Ovary (tissue), 9 donors: Measurements from ENCODE around the gene CHADL. TPM values are rescaled to one million over a fixed set of nuclear protein-coding genes. Genes with fewer than 3 reads are reported as not detected.

Experiments used
- DNase-seq, 5 donors: peaks; one replicate each; pipeline ENCODE4 v3.0.0-alpha.2; 2019 to 2020
- H3K27ac ChIP-seq, 2 donors: fragments of 200-600 bp; one replicate each; pipeline versions ENCODE4 v1.5.1 to v1.8.0; 2019 to 2022
- H3K27me3 ChIP-seq: fragments of 200-600 bp; one replicate; pipeline ENCODE4 v1.8.0; 2022
- H3K36me3 ChIP-seq: fragments of 200-600 bp; sonication (generic); one replicate; pipeline ENCODE4 v1.5.1; 2019
- H3K4me1 ChIP-seq: one replicate; pipeline ENCODE4 v1.8.1; 2013; ENCODE audit warnings: mild to moderate bottlenecking, moderate library complexity; ENCODE audit not compliant: insufficient read depth
- H3K4me3 ChIP-seq: fragments of 200-600 bp; sonication (generic); one replicate; pipeline ENCODE4 v1.5.1; 2017
- H3K9me3 ChIP-seq, 2 donors: fragments of 200-600 bp in 1 of 2; sonication (generic) in 1 of 2; one replicate each; pipeline versions ENCODE4 v1.5.1 to v1.8.1; 2013 to 2019; ENCODE audit warnings: mild to moderate bottlenecking in 1 of 2, moderate library complexity in 1 of 2
- EP300 ChIP-seq: sonication (generic); formaldehyde crosslinking; IDR thresholded peaks from one replicate; pipeline ENCODE4 v1.6.1; 2017; ENCODE audit warnings: antibody characterized with exemption
- POLR2A ChIP-seq: fragments of 450-650 bp; IDR thresholded peaks from one replicate; pipeline ENCODE4 v1.6.1; 2017; ENCODE audit warnings: antibody characterized with exemption, mild to moderate bottlenecking, moderate library complexity
- WGBS, 3 donors: extraction: QIAGEN DNeasy Blood & Tissue Kit in 1 of 3; methylation state at CpG; one replicate each; pipeline versions ENCODE4 v1.1.5 to v1.1.7; 2013 to 2017; 5-methylcytosine and 5-hydroxymethylcytosine counted together
- intact Hi-C, 4 donors: fragments of 100-400 bp; cut with DNase I; formaldehyde crosslinking; loops; one replicate each; pipeline versions ENCODE4 v1.11.0 to v1.15.1; 2022 to 2023
- polyA plus RNA-seq, 2 donors: library from polyadenylated mRNA; stranded (reverse); fragments of 200-250 nt in 1 of 2; fragments of 350-450 nt in 1 of 2; fragmentation: Illumina TruSeq in 1 of 2; extraction: RNeasy Lipid Tissue Mini Kit (QIAGEN cat#74804) in 1 of 2; gene quantifications; one replicate each; pipeline ENCODE4 v1.2.3, GENCODE V29; 2013 to 2014
- total RNA-seq, 7 donors: library from RNA; depleted of rRNA in 2 of 7; stranded (reverse); fragments of >200 nt in 2 of 7; fragmentation: NEBNext Ultra II Directional in 3 of 7; extraction: Animal tissue kit (Norgen Biotek cat#: 25700) in 3 of 7; gene quantifications; one replicate each; pipeline versions ENCODE4 v1.1.0 to v1.2.4, GENCODE V29; 2016 to 2023
- TF ChIP-seq, protein P1 (sequence below), 3 donors: fragments of 450-650 bp in 2 of 3; fragments of 200-600 bp in 1 of 3; IDR thresholded peaks; one replicate each; pipeline versions ENCODE4 v1.5.1 to v1.8.0; 2016 to 2022; ENCODE audit warnings: antibody characterized with exemption in 3 of 3, mild to moderate bottlenecking in 1 of 3
- donor health status: DM: no; HTN: no; CAD: no; lungs with moderate emphysema.
- donor health status: DM: no; HTN: no; CAD: no.
- donor health status: Bipolar disorder and iron deficiency.
- donor health status: DM: yes; HTN: yes; CAD: no.
- donor health status: DM: no; HTN: no; CAD: no.
- donor health status: DM: yes; HTN: yes; CAD: no.

The CHADL gene
- total and polyA plus RNA-seq, 9 donors, result 0.08 to 6.2 (median 2.6) TPM

DNA sequence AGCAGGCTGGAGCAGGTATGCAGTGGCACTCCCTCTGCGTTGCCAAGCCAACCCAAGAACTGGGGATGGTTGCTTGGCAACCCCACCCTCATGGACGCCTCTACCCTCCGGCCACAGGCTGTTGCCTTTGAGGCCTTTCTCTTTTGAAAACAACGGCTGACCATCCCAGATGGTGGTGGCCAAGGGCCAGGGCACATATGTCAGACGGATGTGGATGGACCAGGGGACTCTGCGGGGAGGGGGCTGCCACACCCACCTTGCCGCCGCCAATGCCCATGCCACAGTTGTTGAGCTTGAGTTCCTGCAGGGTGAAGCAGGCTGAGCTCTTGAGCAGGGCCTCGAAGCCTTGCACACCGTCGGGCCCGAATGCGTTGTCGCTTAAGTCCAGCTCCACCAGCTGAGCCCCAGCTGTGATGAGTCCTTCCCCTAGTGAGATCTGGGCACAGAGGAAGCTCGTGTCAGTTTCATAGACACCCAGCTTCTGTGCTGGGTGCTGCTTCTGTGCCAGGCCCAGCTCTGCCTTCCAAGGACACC, 23.7 kb upstream of the CHADL start:
- Histone ChIP-seq H3K27ac (no peak overlapping the region), H3K4me3 (no peak overlapping the region), H3K9me3 (no peaks in the 10 kb centered on the region), H3K27me3 (no peaks in the 10 kb centered on the region), H3K4me1 (no peaks in the 10 kb centered on the region), H3K36me3 (no peaks in the 10 kb centered on the region)
- no peak for DNase-seq
- TF ChIP-seq EP300 (no peak), POLR2A (no peak)
- TF ChIP-seq, protein P1, sequence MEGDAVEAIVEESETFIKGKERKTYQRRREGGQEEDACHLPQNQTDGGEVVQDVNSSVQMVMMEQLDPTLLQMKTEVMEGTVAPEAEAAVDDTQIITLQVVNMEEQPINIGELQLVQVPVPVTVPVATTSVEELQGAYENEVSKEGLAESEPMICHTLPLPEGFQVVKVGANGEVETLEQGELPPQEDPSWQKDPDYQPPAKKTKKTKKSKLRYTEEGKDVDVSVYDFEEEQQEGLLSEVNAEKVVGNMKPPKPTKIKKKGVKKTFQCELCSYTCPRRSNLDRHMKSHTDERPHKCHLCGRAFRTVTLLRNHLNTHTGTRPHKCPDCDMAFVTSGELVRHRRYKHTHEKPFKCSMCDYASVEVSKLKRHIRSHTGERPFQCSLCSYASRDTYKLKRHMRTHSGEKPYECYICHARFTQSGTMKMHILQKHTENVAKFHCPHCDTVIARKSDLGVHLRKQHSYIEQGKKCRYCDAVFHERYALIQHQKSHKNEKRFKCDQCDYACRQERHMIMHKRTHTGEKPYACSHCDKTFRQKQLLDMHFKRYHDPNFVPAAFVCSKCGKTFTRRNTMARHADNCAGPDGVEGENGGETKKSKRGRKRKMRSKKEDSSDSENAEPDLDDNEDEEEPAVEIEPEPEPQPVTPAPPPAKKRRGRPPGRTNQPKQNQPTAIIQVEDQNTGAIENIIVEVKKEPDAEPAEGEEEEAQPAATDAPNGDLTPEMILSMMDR (IDR thresholded peaks at IDR 0.05), result no peak
- intact Hi-C loops, result no loop called here
- WGBS, 3 donors, result 82 to 86% (median 83%) methylated on average over 12 to 15 of the region's 15 CpGs

- no peak overlapping the region for H3K27ac ChIP-seq
- no peaks in the 10 kb centered on the region for H3K36me3 ChIP-seq
- DNase-seq, result no peak
- no peaks in the 10 kb centered on the region for H3K4me1 ChIP-seq
- intact Hi-C loops, result no loop called here
- 84 to 97% (median 96%) methylated on average over 2 of the region's 2 CpGs for WGBS, 3 donors
- H3K9me3 ChIP-seq, result no peaks in the 10 kb centered on the region
- TF ChIP-seq, protein P1 (IDR thresholded peaks at IDR 0.05), result no peak
- TF ChIP-seq EP300, result no peak
- no peak for TF ChIP-seq POLR2A
- H3K4me3 ChIP-seq, result no peak overlapping the region
- no peaks in the 10 kb centered on the region for H3K27me3 ChIP-seq
Measured at GRCh38 chr22:41263704-41264103, 23.0 kb upstream of the CHADL start.

- Histone ChIP-seq H3K27ac (no peak overlapping the region), H3K36me3 (no peaks in the 10 kb centered on the region), H3K9me3 (no peaks in the 10 kb centered on the region), H3K27me3 (no peaks in the 10 kb centered on the region), H3K4me1 (no peaks in the 10 kb centered on the region), H3K4me3 (no peak overlapping the region)
- intact Hi-C loops, result no loop called here
- TF ChIP-seq POLR2A (no peak), EP300 (no peak)
- TF ChIP-seq, protein P1 (IDR thresholded peaks at IDR 0.05), result no peak
- WGBS, 3 donors, result 88 to 92% (median 91%) methylated on average over 15 of the region's 15 CpGs
- no peak for DNase-seq
Measured at GRCh38 chr22:41262250-41262765, 21.6 kb upstream of the CHADL start.

- intact Hi-C loops, result no loop called here
Measured at GRCh38 chr22:41261541-41262249, 21.0 kb upstream of the CHADL start.

More at GRCh38 chr22:41261541-41262249, 21.0 kb upstream of the CHADL start:
- H3K4me3 ChIP-seq, result no peak overlapping the region
- WGBS, 3 donors, result 78 to 83% (median 82%) methylated on average over 12 of the region's 12 CpGs
- no peak overlapping the region for H3K27ac ChIP-seq
- no peaks in the 10 kb centered on the region for H3K4me1 ChIP-seq
- H3K27me3 ChIP-seq, result no peaks in the 10 kb centered on the region
- no peaks in the 10 kb centered on the region for H3K9me3 ChIP-seq
- DNase-seq, result no peak
- TF ChIP-seq, protein P1 (IDR thresholded peaks at IDR 0.05), result no peak
- TF ChIP-seq EP300 (no peak), POLR2A (no peak)
- H3K36me3 ChIP-seq, result no peaks in the 10 kb centered on the region
